Hepatocyte (in vitro differentiated cells): ENCODE results near the gene ZNF438. TPM values are rescaled to one million over a fixed set of nuclear protein-coding genes. Genes with fewer than 3 reads are reported as not detected.

Experiments
- DNase-seq: peaks from one replicate; pipeline ENCODE4 v3.0.0-alpha.2; 2016; ENCODE audit warnings: low spot score
- H2AFZ ChIP-seq: fragments of 200-600 bp; sonication (generic); 2 replicates; pipeline ENCODE4 v1.6.0; 2016; ENCODE audit warnings: antibody characterized with exemption, mild to moderate bottlenecking
- H3K27ac ChIP-seq: fragments of 200-600 bp; sonication (generic); 2 replicates; pipeline ENCODE4 v1.5.1; 2016; ENCODE audit warnings: mild to moderate bottlenecking
- H3K27me3 ChIP-seq: fragments of 200-600 bp; sonication (generic); 2 replicates; pipeline ENCODE4 v1.6.1; 2016
- H3K36me3 ChIP-seq: fragments of 200-600 bp; sonication (generic); replicated peaks from 2 replicates; pipeline ENCODE4 v1.5.1; 2016; ENCODE audit warnings: low read depth; ENCODE audit not compliant: insufficient read depth
- H3K4me1 ChIP-seq: fragments of 200-600 bp; sonication (generic); 2 replicates; pipeline ENCODE4 v1.5.1; 2016; ENCODE audit warnings: mild to moderate bottlenecking, moderate library complexity; ENCODE audit not compliant: insufficient read depth
- H3K4me2 ChIP-seq: fragments of 200-600 bp; sonication (generic); 2 replicates; pipeline ENCODE4 v1.6.0; 2016
- H3K4me3 ChIP-seq: fragments of 200-600 bp; sonication (generic); 2 replicates; pipeline ENCODE4 v1.5.1; 2016; ENCODE audit warnings: mild to moderate bottlenecking
- H3K79me2 ChIP-seq: fragments of 200-600 bp; sonication (generic); 2 replicates; pipeline ENCODE4 v1.6.0; 2017; ENCODE audit warnings: mild to moderate bottlenecking
- H3K9me2 ChIP-seq: fragments of 200-600 bp; sonication (generic); replicated peaks from 2 replicates; pipeline ENCODE4 v1.6.0; 2017; ENCODE audit warnings: mild to moderate bottlenecking; ENCODE audit not compliant: insufficient read depth
- H3K9me3 ChIP-seq: fragments of 200-600 bp; sonication (generic); 2 replicates; pipeline ENCODE4 v1.5.1; 2016; ENCODE audit warnings: low read depth, mild to moderate bottlenecking
- H4K20me1 ChIP-seq: fragments of 200-600 bp; sonication (generic); 2 replicates; pipeline ENCODE4 v1.6.0; 2016; ENCODE audit warnings: mild to moderate bottlenecking; ENCODE audit not compliant: insufficient read depth, poor library complexity, severe bottlenecking
- CTCF ChIP-seq: fragments of 200-600 bp; sonication (generic); IDR thresholded peaks from 2 replicates; pipeline ENCODE4 v1.5.1; 2016; ENCODE audit warnings: antibody characterized with exemption, mild to moderate bottlenecking; ENCODE audit not compliant: poor library complexity
- EZH2 ChIP-seq: fragments of 200-600 bp; sonication (generic); IDR thresholded peaks from 2 replicates; pipeline ENCODE4 v1.6.1; 2016; ENCODE audit warnings: antibody characterized with exemption, mild to moderate bottlenecking, borderline replicate concordance
- EZH2phosphoT487 ChIP-seq: fragments of 200-600 bp; sonication (generic); IDR thresholded peaks from one replicate; pipeline ENCODE4 v1.6.1; 2018; ENCODE audit warnings: antibody characterized with exemption, mild to moderate bottlenecking, low read depth, moderate library complexity; ENCODE audit not compliant: unreplicated experiment, severe bottlenecking
- WGBS: methylation state at CpG from one replicate; pipeline ENCODE4 v1.1.6; 2016; ENCODE audit warnings: low lambda C conversion rate; ENCODE audit errors: missing lambda C conversion rate; 5-methylcytosine and 5-hydroxymethylcytosine counted together
- polyA plus RNA-seq: library from polyadenylated mRNA; unstranded; fragments of >200 nt; fragmentation: Nextera tagmentation; extraction: Ambion mirVana; gene quantifications from 2 replicates; pipeline ENCODE4 v1.2.1, GENCODE V29; 2016
- total RNA-seq: library from RNA; depleted of rRNA; stranded (reverse); fragments of >200 nt; gene quantifications from 2 replicates; pipeline ENCODE4 v1.2.3, GENCODE V29; 2014

ZNF438 gene
- total and polyA plus RNA-seq, 2 experiments from 2014 or later, result 2.3 to 5.0 TPM

- no peak overlapping the region for H3K4me2 ChIP-seq
- H3K27ac ChIP-seq, result no peak overlapping the region
- H3K79me2 ChIP-seq, result no peaks in the 10 kb centered on the region
- no peak for DNase-seq
- H3K4me3 ChIP-seq, result no peak overlapping the region
- H3K9me3 ChIP-seq, result no peaks in the 10 kb centered on the region
- H3K36me3 ChIP-seq, result no peaks in the 10 kb centered on the region
- WGBS, result 69% methylated on average over 13 of the region's 13 CpGs
- no peaks in the 10 kb centered on the region for H4K20me1 ChIP-seq
- TF ChIP-seq CTCF (no peak), EZH2phosphoT487 (no peak)
- no peaks in the 10 kb centered on the region for H3K27me3 ChIP-seq
- H2AFZ ChIP-seq, result no peak overlapping the region
- H3K9me2 ChIP-seq, result no peaks in the 10 kb centered on the region
- H3K4me1 ChIP-seq, result peaks cover 6% of the 10 kb centered on the region
Measured at GRCh38 chr10:30832749-30833627, 198.7 kb downstream of the ZNF438 start.

DNA sequence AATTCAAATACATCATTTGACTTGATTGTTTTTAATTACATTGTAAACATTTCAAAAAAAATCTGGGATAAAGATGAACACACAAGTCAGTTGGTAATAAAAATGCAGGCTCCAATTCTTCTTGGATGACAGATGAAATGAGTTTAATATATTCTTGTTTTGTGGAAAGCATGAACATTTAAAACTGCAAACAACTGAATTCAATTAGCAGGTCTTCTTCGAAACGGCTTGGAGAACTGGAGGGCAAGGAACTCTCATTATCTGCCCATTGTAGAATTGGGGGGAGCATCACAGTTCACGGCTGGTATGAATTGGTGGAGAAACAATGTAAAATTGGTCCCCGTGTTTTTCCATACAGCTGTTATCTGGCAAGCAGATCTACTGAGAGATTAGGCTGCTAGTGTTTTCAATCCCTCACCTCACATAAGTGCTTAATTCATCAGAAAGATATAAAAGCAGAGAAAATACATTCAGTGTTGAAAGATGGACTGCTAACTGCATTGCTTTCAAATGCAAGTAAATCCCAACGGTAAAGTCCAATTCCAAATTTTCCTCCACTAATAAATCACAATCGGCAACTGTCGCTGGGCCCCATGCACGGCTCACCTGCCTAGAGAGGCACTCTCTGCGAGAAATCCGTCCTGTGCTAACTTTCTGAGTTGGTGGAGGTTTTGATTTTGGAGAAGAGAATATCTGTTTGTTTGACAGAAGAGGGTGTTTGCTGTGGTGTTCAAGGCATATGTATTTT lies 199.5 kb downstream of the ZNF438 start:
- no peak for TF ChIP-seq EZH2phosphoT487
- TF ChIP-seq CTCF, result no peak
- TF ChIP-seq EZH2, result no peak
- Histone ChIP-seq H3K27me3 (no peaks in the 10 kb centered on the region), H3K4me1 (peaks cover 8% of the 10 kb centered on the region), H3K79me2 (no peaks in the 10 kb centered on the region), H3K9me3 (no peaks in the 10 kb centered on the region), H3K27ac (no peak overlapping the region), H2AFZ (no peak overlapping the region), H3K4me3 (no peak overlapping the region), H3K4me2 (no peak overlapping the region), H4K20me1 (no peaks in the 10 kb centered on the region), H3K36me3 (no peaks in the 10 kb centered on the region), H3K9me2 (no peaks in the 10 kb centered on the region)
- no peak for DNase-seq
- WGBS, result 68% methylated on average over 10 of the region's 10 CpGs

DNA sequence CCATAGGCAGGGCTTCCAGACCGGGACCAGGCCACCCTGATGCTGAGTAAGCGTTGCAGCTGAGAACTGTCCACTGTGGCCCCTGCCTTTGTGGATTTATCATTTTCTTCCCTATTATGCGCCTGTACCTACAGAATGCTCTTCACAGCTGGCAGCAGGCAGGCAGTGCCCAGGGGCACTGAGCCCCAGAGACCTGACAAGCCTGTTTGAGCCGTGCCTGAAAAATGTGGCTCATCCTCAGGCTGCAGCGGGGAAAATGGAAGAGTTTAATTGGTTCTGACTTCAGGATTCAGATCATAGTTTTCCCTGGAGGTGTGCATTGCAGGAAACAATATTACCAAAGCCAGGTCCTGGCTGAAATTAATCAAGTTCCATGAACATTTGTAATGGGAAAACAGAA lies 200.2 kb downstream of the ZNF438 start:
- 77% methylated on average over 5 of the region's 5 CpGs for WGBS
- TF ChIP-seq CTCF (no peak), EZH2phosphoT487 (no peak), EZH2 (no peak)
- H3K4me2 ChIP-seq, result no peak overlapping the region
- H3K4me3 ChIP-seq, result no peak overlapping the region
- no peaks in the 10 kb centered on the region for H3K9me3 ChIP-seq
- no peak for DNase-seq
- H2AFZ ChIP-seq, result no peak overlapping the region
- H3K4me1 ChIP-seq, result peaks cover 8% of the 10 kb centered on the region
- no peaks in the 10 kb centered on the region for H4K20me1 ChIP-seq
- H3K27me3 ChIP-seq, result no peaks in the 10 kb centered on the region
- no peaks in the 10 kb centered on the region for H3K36me3 ChIP-seq
- no peaks in the 10 kb centered on the region for H3K79me2 ChIP-seq
- H3K9me2 ChIP-seq, result no peaks in the 10 kb centered on the region
- no peak overlapping the region for H3K27ac ChIP-seq
